HepG2 (cell line): ENCODE measurements around the gene NCLN. TPM values are rescaled to one million over a fixed set of nuclear protein-coding genes. Genes with fewer than 3 reads are reported as not detected.

ENCODE experiments used
- CREB3 ChIP-seq: sonication (generic); formaldehyde crosslinking; IDR thresholded peaks from 2 replicates; pipeline ENCODE4 v1.5.0; 2020; ENCODE audit warnings: missing genetic modification reagents
- DMAP1 ChIP-seq: IDR thresholded peaks from 2 replicates; pipeline ENCODE4 v1.6.1; 2016
- FOXA1 ChIP-seq, 2 experiments: fragments of 450-650 bp in 1 of 2; sonication (generic) in 1 of 2; formaldehyde crosslinking in 1 of 2; IDR thresholded peaks; 2 replicates each; pipeline versions ENCODE4 v1.4.0 to v1.6.1; 2016 to 2020; ENCODE audit warnings: missing genetic modification reagents in 1 of 2
- FOXO1 ChIP-seq: sonication (generic); formaldehyde crosslinking; IDR thresholded peaks from 2 replicates; pipeline ENCODE4 v1.4.0; 2020; ENCODE audit warnings: missing genetic modification reagents
- HIVEP1 ChIP-seq: sonication (generic); formaldehyde crosslinking; IDR thresholded peaks from 2 replicates; pipeline ENCODE4 v1.4.0; 2020; ENCODE audit warnings: mild to moderate bottlenecking, missing genetic modification reagents
- IKZF4 ChIP-seq: sonication (generic); formaldehyde crosslinking; IDR thresholded peaks from 2 replicates; pipeline ENCODE4 v1.5.1; 2020; ENCODE audit warnings: borderline replicate concordance, mild to moderate bottlenecking, low read depth, missing genetic modification reagents; ENCODE audit errors: not compliant biosample characterization
- MBD4 ChIP-seq: IDR thresholded peaks from 2 replicates; pipeline ENCODE4 v1.6.1; 2012; ENCODE audit warnings: low read length, inconsistent platforms, borderline replicate concordance
- MED13 ChIP-seq: sonication (generic); formaldehyde crosslinking; IDR thresholded peaks from 2 replicates; pipeline ENCODE4 v1.5.0; 2020; ENCODE audit warnings: missing genetic modification reagents
- PATZ1 ChIP-seq: sonication (generic); formaldehyde crosslinking; IDR thresholded peaks from 2 replicates; pipeline ENCODE4 v1.4.0; 2020; ENCODE audit warnings: missing genetic modification reagents
- SALL2 ChIP-seq: sonication (generic); formaldehyde crosslinking; IDR thresholded peaks from 2 replicates; pipeline ENCODE4 v1.8.1; 2023; ENCODE audit warnings: mild to moderate bottlenecking, missing genetic modification reagents, inconsistent platforms
- SNAPC5 ChIP-seq: sonication (generic); formaldehyde crosslinking; IDR thresholded peaks from 2 replicates; pipeline ENCODE4 v1.8.1; 2023; ENCODE audit warnings: mild to moderate bottlenecking, missing genetic modification reagents, borderline replicate concordance
- YY1 ChIP-seq: IDR thresholded peaks from 2 replicates; pipeline ENCODE4 v1.6.1; 2011; ENCODE audit warnings: low read length, low read depth, moderate library complexity, mild to moderate bottlenecking; ENCODE audit not compliant: insufficient read depth, insufficient replicate concordance
- ZFP1 ChIP-seq: IDR thresholded peaks from 2 replicates; pipeline ENCODE4 v1.6.1; 2016
- ZFY ChIP-seq: sonication (generic); formaldehyde crosslinking; IDR thresholded peaks from 2 replicates; pipeline ENCODE4 v1.4.0; 2020; ENCODE audit warnings: missing genetic modification reagents
- ZHX1 ChIP-seq: sonication (generic); formaldehyde crosslinking; IDR thresholded peaks from 2 replicates; pipeline ENCODE4 v1.8.1; 2022; ENCODE audit warnings: low read depth, mild to moderate bottlenecking, missing genetic modification reagents
- ZNF281 ChIP-seq: sonication (generic); formaldehyde crosslinking; IDR thresholded peaks from 2 replicates; pipeline ENCODE4 v1.4.0; 2020; ENCODE audit warnings: missing genetic modification reagents, borderline replicate concordance
- ZNF770 ChIP-seq: sonication (generic); formaldehyde crosslinking; IDR thresholded peaks from 2 replicates; pipeline ENCODE4 v1.5.0; 2020; ENCODE audit warnings: mild to moderate bottlenecking, missing genetic modification reagents
- polyA plus RNA-seq, 8 experiments: library from polyadenylated mRNA; depleted of rRNA in 3 of 8; stranded (reverse) in 7 of 8; unstranded in 1 of 8; fragments of >200 nt; fragmentation: Illumina TruSeq in 4 of 8; extraction: Trizol in 4 of 8; gene quantifications; 2 replicates each; pipeline versions ENCODE4 v1.2.1 to v1.2.3, GENCODE V29; 2011 to 2016; ENCODE audit warnings: low read depth in 4 of 8, missing spikeins in 1 of 8, mixed read lengths in 1 of 8; ENCODE audit not compliant: insufficient read depth in 1 of 8
- total RNA-seq, 5 experiments: library from RNA; depleted of rRNA; stranded (reverse); fragments of >200 nt; fragmentation: Illumina TruSeq; extraction: Trizol; gene quantifications; 2 replicates each; pipeline ENCODE4 v1.2.3, GENCODE V29; 2016; ENCODE audit warnings: low read depth in 1 of 5

The NCLN gene
- total and polyA plus RNA-seq, 2 of the 13 experiments (the other 11 are each of a cell fraction or from before 2014, with no cell fraction given): 42.6 to 56.0 TPM

GRCh38 chr19:3186160-3186688 is 494 bp downstream of the NCLN start (continued):
- TF ChIP-seq HIVEP1 (CRISPR knock-in tag): no peak
- TF ChIP-seq MED13: peak; percentile 50; the same call in 1 of the 2 replicates
- TF ChIP-seq FOXO1 (CRISPR knock-in tag): no peak
- no peak for TF ChIP-seq FOXA1 (IDR thresholded peaks at IDR 0.05)
- TF ChIP-seq FOXA1 (CRISPR knock-in tag; IDR thresholded peaks at IDR 0.05): no peak
- TF ChIP-seq IKZF4 (CRISPR knock-in tag): no peak
- no peak for TF ChIP-seq SNAPC5
- TF ChIP-seq ZHX1: no peak
- TF ChIP-seq PATZ1 (CRISPR knock-in tag): no peak
- TF ChIP-seq ZNF770 (CRISPR knock-in tag): no peak
- 0 out of 2 replicates have a peak, but pooled peaks have one; percentile 32 for TF ChIP-seq ZFY
- TF ChIP-seq YY1: no peak
- TF ChIP-seq MBD4: no peak
- TF ChIP-seq ZFP1 (CRISPR knock-in tag): no peak
- TF ChIP-seq ZNF281 (CRISPR knock-in tag): no peak
- no peak for TF ChIP-seq DMAP1 (CRISPR knock-in tag)
- no peak for TF ChIP-seq CREB3
- peak; percentile 34; the same call in 1 of the 2 replicates for TF ChIP-seq SALL2 (CRISPR knock-in tag)
